ENCODE results near the gene FBXO17.
"Not testable (repeated sequence)": the region's sequence is repeated elsewhere in the genome, so short reads cannot be mapped to it uniquely, and the experiment has no call there.

Gene FBXO17

DNA sequence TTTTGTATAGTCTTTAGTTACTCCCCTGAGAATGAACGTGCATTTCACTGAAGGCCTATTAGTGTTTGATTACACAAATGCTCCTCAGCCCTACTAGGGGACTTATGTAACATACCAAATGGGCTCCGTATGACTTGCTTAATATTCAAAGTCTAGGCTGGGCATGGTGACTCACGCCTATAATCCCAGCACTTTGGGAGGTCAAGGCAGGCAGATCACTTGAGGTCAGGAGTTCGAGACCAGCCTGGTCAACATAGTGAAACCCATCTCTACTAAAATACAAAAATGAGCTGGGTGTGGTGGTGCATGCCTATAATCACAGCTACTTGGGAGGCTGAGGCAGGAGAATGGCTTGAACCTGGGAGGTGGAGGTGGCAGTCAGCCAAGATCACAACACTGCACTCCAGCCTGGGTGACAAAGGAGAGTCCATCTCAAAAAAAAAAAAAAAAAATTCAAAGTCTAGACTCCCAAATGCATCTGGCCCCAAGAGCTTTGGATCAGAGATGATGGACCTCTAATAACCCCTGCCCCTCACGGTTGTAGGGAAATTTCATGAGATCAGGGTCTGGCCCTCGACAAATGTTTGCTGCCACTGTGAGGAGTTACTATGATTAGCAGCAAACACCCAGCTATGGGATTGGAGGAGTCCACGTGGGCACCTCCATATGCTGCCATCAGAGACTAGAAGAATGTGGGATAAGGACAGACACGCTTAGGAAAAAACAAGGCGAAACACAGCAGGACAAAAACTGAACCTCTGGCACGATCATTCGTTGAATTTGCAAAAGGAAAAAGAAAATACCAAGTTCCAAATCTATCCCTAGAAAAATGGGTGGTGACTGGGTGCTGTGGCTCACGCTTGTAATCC is 4.6 kb downstream of the FBXO17 start:
- TF ChIP-seq, protein P1, sequence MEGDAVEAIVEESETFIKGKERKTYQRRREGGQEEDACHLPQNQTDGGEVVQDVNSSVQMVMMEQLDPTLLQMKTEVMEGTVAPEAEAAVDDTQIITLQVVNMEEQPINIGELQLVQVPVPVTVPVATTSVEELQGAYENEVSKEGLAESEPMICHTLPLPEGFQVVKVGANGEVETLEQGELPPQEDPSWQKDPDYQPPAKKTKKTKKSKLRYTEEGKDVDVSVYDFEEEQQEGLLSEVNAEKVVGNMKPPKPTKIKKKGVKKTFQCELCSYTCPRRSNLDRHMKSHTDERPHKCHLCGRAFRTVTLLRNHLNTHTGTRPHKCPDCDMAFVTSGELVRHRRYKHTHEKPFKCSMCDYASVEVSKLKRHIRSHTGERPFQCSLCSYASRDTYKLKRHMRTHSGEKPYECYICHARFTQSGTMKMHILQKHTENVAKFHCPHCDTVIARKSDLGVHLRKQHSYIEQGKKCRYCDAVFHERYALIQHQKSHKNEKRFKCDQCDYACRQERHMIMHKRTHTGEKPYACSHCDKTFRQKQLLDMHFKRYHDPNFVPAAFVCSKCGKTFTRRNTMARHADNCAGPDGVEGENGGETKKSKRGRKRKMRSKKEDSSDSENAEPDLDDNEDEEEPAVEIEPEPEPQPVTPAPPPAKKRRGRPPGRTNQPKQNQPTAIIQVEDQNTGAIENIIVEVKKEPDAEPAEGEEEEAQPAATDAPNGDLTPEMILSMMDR (IDR thresholded peaks at IDR 0.05; ENCODE audit: control extremely low read depth, extremely low read depth, low read depth, missing control alignments): no peak
- no peak for DNase-seq (ENCODE audit: extremely low spot score)
- POLR2A ChIA-PET: interaction anchor here (0.7 kb wide), 1 partner anchor 93 kb away, joined by 3 read pairs; the partner anchor contains the start of gene RINL
- CTCF ChIA-PET: interaction anchor here (1.3 to 3.0 kb wide), 2 partner anchors 9 to 18 kb away, joined by 4 to 18 read pairs; no protein-coding TSS in a partner anchor

DNA sequence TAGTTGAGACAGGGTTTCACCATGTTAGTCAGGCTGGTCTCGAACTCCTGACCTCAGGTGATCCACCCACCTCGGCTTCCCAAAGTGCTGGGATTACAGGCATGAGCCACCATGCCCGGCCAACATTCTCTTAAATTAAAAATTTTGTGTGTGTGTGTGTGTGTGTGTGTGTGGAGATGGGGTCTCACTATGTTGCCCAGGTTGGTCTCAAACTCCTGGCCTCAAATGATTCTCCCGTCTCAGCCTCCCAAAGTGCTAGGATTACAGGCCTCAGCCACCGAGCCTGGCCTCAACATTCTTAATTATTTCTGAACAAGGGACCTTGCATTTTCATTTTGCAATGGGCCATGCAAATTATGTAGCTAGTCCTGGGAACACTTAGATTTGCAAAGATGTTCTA is 9.4 kb downstream of the FBXO17 start:
- DNase-seq (ENCODE audit: extremely low spot score); POLR2A ChIA-PET: not testable (repeated sequence)
- CTCF ChIA-PET: interaction anchor here (1.1 to 4.0 kb wide), 2 partner anchors 10 to 36 kb away, joined by 3 to 20 read pairs; partner anchors contain the start of genes FBXO17, MRPS12 and SARS2

DNA sequence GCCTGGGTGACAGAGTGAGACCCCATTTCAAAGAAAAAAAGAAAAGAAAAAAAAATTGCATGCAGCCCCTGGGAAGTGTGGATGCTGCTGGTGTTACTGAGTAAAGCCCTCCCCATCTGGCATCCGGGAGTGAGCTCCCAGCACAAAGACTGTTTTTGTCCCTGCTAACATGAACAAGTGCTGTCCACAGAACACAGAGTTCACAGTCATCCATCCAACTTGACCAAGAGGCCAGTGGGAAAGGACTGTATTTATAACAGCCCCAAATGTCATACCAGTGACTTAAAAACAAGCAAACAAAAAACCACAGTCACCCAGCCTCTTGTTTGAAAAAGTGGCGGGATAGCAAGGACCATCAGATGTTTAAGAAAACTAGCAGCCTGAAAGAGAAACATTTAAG is 10.8 kb downstream of the FBXO17 start:
- ChIA-PET CTCF (interaction anchor here (1.4 kb wide), 1 partner anchor 11 kb away, joined by 3 read pairs; no protein-coding TSS in a partner anchor), POLR2A (no interaction called here)
- TF ChIP-seq, protein P1 (IDR thresholded peaks at IDR 0.05; ENCODE audit: control extremely low read depth, extremely low read depth, low read depth, missing control alignments): no peak
- no peak for DNase-seq (ENCODE audit: extremely low spot score)

DNA sequence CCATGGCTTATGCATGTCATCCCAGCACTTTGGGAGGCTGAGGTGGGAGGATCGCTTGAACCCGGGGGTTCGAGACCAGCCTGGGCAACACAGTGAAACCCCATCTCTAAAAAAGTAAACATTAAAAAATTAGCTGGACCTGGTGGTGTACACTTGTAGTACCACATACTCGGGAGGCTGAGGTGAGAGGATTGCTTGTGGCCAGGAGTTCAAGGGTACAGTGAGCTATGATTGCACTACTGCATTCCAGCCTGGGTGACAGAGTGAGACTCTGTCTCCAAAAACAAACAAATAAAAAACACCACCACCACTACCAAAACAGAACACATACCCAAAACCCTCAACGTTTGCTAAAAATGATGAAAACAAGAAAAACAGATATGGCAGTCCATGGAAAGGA is 15.9 kb downstream of the FBXO17 start:
- TF ChIP-seq, protein P1 (IDR thresholded peaks at IDR 0.05; ENCODE audit: control extremely low read depth, extremely low read depth, low read depth, missing control alignments): no peak
- ChIA-PET POLR2A (no interaction called here), CTCF (interaction anchor here (0.7 to 4.9 kb wide), 6 partner anchors 8 to 94 kb away, joined by 3 to 29 read pairs (median 4); no protein-coding TSS in a partner anchor)
- no peak for DNase-seq (ENCODE audit: extremely low spot score)

DNA sequence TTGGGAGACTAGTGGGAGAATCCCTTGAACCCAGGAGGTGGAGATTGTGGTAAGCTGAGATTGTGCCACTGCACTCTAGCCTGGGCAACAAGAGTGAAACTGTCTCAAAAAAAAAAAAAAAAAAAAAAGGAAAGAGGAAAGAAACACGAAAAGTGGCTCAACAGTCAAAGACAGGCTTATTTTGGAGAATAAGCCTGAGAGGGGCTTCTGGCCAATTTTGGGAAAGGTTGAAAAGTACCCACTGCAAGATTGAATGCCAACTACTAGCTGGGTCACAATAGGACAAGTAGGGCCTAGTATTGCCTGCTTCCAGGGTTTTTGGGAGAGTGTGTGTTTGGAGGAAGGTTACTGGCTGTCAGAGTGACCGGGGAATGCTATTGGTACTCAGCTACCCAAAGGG is 17.2 kb downstream of the FBXO17 start:
- ChIA-PET POLR2A (no interaction called here), CTCF (interaction anchor here (0.9 to 2.0 kb wide), 3 partner anchors 14 to 80 kb away, joined by 3 to 5 read pairs (median 5); partner anchors contain the start of genes MRPS12 and SARS2)

DNA sequence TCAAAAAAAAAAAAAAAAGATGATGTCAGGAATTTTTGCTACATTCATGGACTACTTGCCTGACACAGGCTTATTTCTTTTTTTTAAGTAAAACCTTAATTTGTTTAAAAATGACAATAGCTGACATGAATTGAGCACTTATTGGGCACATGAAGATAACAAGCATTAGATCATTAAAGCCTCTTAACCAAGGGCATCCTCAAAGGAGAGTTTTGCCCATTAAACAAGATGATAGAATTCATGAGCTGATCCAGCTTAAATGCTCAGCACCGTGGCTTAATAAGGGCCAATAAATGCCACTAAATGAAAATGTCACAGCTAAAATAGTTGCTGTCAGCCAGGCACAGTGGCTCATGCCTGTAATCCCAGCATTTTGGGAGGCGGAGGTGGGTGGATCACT is 19.3 kb downstream of the FBXO17 start:
- TF ChIP-seq, protein P1 (IDR thresholded peaks at IDR 0.05; ENCODE audit: control extremely low read depth, extremely low read depth, low read depth, missing control alignments): no peak
- DNase-seq (ENCODE audit: extremely low spot score): no peak
- ChIA-PET CTCF (no interaction called here), POLR2A (no interaction called here)

More for the DNA sequence above, 17.2 kb downstream of the FBXO17 start:
- TF ChIP-seq, protein P1 (IDR thresholded peaks at IDR 0.05; ENCODE audit: control extremely low read depth, extremely low read depth, low read depth, missing control alignments): no peak
- DNase-seq (ENCODE audit: extremely low spot score): no peak

DNA sequence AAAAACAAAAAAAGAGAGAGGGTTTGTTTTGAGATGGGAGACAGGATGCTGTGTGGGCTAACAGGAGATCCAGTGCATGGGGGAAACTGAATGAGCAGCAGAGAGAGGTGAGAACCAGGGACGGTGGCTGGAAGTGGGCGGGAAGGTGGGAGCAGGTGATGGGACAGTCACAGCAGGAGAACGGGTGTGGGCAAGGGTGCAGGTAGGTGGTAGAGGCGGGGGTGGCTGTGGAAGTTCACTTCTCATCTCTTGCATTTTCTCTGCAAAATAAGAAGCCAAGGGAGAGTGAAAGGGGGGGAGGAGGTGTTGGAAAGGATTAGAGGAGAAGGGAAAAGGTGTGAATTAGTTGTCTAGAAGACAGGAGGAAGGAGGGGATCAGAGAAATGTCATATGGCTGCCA is 21.9 kb downstream of the FBXO17 start:
- TF ChIP-seq, protein P1 (IDR thresholded peaks at IDR 0.05; ENCODE audit: control extremely low read depth, extremely low read depth, low read depth, missing control alignments): no peak
- no peak for DNase-seq (ENCODE audit: extremely low spot score)
- CTCF ChIA-PET: interaction anchor here (0.6 to 3.2 kb wide), 10 partner anchors 8 to 444 kb away, joined by 3 to 29 read pairs (median 4); partner anchors contain the start of genes MRPS12 and SARS2
- POLR2A ChIA-PET: no interaction called here
